ENCODE results near the gene PCDHGA11. TPM values are rescaled to one million over a fixed set of nuclear protein-coding genes. Genes with fewer than 3 reads are reported as not detected.

Gene PCDHGA11
- total RNA-seq, 4 donors from 2014 or later, result 3.4 to 6.2 (median 4.2) TPM

- TF ChIP-seq, protein P1, sequence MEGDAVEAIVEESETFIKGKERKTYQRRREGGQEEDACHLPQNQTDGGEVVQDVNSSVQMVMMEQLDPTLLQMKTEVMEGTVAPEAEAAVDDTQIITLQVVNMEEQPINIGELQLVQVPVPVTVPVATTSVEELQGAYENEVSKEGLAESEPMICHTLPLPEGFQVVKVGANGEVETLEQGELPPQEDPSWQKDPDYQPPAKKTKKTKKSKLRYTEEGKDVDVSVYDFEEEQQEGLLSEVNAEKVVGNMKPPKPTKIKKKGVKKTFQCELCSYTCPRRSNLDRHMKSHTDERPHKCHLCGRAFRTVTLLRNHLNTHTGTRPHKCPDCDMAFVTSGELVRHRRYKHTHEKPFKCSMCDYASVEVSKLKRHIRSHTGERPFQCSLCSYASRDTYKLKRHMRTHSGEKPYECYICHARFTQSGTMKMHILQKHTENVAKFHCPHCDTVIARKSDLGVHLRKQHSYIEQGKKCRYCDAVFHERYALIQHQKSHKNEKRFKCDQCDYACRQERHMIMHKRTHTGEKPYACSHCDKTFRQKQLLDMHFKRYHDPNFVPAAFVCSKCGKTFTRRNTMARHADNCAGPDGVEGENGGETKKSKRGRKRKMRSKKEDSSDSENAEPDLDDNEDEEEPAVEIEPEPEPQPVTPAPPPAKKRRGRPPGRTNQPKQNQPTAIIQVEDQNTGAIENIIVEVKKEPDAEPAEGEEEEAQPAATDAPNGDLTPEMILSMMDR (IDR thresholded peaks at IDR 0.05; ENCODE audit: low read depth), result no peak
Measured at GRCh38 chr5:141421489-141421855, 621 bp downstream of the PCDHGA11 start.

- TF ChIP-seq, protein P1 (IDR thresholded peaks at IDR 0.05; ENCODE audit: low read depth), result no peak
Measured at GRCh38 chr5:141422742-141423291, 2.0 kb downstream of the PCDHGA11 start.

DNA sequence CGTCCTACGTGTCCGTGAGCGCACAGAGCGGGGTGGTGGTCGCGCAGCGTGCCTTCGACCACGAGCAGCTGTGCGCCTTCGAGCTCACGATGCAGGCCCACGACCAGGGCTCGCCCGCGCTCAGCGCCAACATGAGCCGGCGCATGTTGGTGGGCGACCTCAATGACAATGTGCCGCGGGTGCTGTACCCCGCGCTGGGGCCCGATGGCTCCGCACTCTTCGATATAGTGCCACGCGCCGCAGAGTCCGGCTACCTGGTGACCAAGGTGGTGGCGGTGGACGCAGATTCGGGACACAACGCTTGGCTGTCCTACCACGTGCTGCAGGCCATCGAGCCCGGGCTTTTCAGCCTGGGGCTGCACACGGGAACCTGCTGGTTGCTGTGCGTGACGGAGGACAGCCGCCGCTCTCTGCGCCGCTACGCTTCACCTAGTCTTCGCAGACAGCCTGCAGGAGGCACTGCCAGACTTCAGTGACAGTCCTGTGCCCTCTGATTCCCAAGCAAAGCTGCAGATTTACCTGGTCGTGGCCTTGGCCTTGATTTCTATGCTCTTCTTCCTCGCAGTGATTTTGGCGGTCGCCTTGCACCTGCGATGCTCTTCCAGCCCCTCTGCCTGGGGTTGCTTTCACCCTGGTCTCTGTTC, 7.1 kb downstream of the PCDHGA11 start:
- TF ChIP-seq, protein P1 (IDR thresholded peaks at IDR 0.05; ENCODE audit: low read depth), result no peak

DNA sequence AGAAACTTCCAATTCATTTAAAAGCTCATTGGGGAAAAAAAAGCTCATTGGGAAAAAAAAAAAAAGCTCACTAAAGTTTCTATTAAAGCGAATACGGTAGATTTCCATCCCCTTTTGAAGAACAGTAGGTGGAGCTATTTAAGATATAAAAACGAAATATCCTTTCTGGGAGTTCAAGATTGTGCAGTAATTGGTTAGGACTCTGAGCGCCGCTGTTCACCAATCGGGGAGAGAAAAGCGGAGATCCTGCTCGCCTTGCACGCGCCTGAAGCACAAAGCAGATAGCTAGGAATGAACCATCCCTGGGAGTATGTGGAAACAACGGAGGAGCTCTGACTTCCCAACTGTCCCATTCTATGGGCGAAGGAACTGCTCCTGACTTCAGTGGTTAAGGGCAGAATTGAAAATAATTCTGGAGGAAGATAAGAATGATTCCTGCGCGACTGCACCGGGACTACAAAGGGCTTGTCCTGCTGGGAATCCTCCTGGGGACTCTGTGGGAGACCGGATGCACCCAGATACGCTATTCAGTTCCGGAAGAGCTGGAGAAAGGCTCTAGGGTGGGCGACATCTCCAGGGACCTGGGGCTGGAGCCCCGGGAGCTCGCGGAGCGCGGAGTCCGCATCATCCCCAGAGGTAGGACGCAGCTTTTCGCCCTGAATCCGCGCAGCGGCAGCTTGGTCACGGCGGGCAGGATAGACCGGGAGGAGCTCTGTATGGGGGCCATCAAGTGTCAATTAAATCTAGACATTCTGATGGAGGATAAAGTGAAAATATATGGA, 9.7 kb downstream of the PCDHGA11 start, which contains the start of gene PCDHGA12:
Gene PCDHGA12 (plus strand): TSS at position 176 of the 782 bp plus-strand sequence. CDS start 253 bp downstream, at position 429.
- TF ChIP-seq, protein P1 (IDR thresholded peaks at IDR 0.05; ENCODE audit: low read depth), result no peak

- TF ChIP-seq, protein P1 (IDR thresholded peaks at IDR 0.05; ENCODE audit: low read depth), result no peak
Measured at GRCh38 chr5:141431286-141431685, 10.4 kb downstream of the PCDHGA11 start.

- TF ChIP-seq, protein P1 (IDR thresholded peaks at IDR 0.05; ENCODE audit: low read depth), result no peak
Measured at GRCh38 chr5:141434006-141434405, 13.2 kb downstream of the PCDHGA11 start.

DNA sequence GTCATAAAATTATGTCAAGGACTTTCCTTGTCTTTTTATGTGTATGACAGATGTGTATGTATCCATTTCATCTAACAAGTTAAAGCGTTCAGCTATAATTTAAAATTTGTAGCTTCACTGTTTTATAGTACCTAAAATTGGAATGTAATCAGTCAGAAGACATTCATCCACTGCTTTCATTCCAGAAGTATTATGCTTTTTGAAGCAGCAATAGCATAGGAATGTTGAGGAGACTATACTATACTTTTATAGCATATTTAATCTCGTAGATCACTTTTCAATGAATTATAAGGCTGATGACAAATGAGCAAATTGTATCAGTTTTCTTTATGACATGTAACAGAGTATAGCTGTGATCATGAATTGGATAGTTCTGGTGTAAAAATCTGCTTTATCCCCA, 16.4 kb downstream of the PCDHGA11 start:
- TF ChIP-seq, protein P1 (IDR thresholded peaks at IDR 0.05; ENCODE audit: low read depth), result no peak

Data from subcutaneous adipose tissue (tissue), 4 donors.